Fibroblast of lung (primary cell): ENCODE data around the gene CALCR.

Experiments
- CTCF ChIP-seq, 2 donors: IDR thresholded peaks in 1 of 2; conservative IDR thresholded peaks in 1 of 2; 1 replicate in 1 of 2; 2 replicates in 1 of 2; pipeline ENCODE4 v1.5.1; 2011 to 2012; ENCODE audit warnings: low read length in 2 of 2, control low read depth in 1 of 2, inconsistent platforms in 1 of 2, low read depth in 1 of 2, mild to moderate bottlenecking in 1 of 2
- EZH2 ChIP-seq: IDR thresholded peaks from 2 replicates; pipeline ENCODE4 v1.5.1; 2012; ENCODE audit warnings: low read length, control low read depth, mild to moderate bottlenecking; ENCODE audit errors: missing control alignments

DNA sequence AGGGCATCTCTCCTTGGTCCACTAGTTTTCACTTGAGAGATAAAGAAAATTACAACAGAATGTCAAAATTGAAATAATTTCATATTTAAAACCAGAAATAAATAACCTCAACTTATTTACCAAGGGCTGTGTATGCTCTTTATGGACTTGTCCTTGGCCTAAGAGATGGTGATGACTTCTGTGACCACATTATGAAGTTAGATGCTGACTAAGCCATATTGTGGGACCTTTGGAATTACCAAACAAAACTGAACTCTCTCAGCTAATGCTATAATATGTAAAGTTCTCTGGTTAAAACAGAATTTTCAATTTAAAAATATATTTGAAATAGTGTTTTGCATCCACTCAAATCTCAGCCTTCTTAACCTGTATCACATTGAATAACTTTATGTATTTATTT, 38.9 kb downstream of the CALCR start:
- no peak for TF ChIP-seq CTCF (conservative IDR thresholded peaks at IDR 0.05 in 1 of 2, IDR thresholded peaks at IDR 0.05 in 1 of 2; ENCODE audit: low read depth in 1 of 2, low read length in 2 of 2)
- TF ChIP-seq EZH2, result no peak
